ENCODE measurements around the gene ZNF600.
A peak's percentile ranks its signal among the peaks of the same experiment; 100 is the strongest.
"Not testable (repeated sequence)": the region's sequence is repeated elsewhere in the genome, so short reads cannot be mapped to it uniquely, and the experiment has no call there.

The ZNF600 gene

GRCh38 chr19:52734331-52734892 is 52.2 kb downstream of the ZNF600 start:
- Histone ChIP-seq H3K36me3 (ENCODE audit: insufficient read depth, low read length) (peaks cover 25% of the 10 kb centered on the region), H3K79me2 (ENCODE audit: insufficient read depth, low read length) (no peaks in the 10 kb centered on the region), H3K4me3 (ENCODE audit: low read depth, low read length, poor library complexity, severe bottlenecking) (peak overlapping the region; percentile 78), H4K20me1 (ENCODE audit: insufficient read depth, low read length) (no peaks in the 10 kb centered on the region), H3F3A (ENCODE audit: insufficient read depth, low read length) (no peaks in the 10 kb centered on the region), H3K4me1 (ENCODE audit: insufficient read depth, low read length, severe bottlenecking) (peaks cover 13% of the 10 kb centered on the region), H3K9me3 (ENCODE audit: low read length) (no peaks in the 10 kb centered on the region), H3K27me3 (ENCODE audit: insufficient read depth, low read length) (no peaks in the 10 kb centered on the region), H3K4me2 (ENCODE audit: low read length) (peak overlapping the region; percentile 86), H3K27ac (ENCODE audit: low read depth, low read length, poor library complexity, severe bottlenecking) (peak overlapping the region; percentile 21), H3K9ac (ENCODE audit: low read length) (peak overlapping the region; percentile 70), H2AFZ (ENCODE audit: low read length) (no peak overlapping the region), H3K9me2 (ENCODE audit: low read depth, low read length) (no peaks in the 10 kb centered on the region)
- no peak for TF ChIP-seq EZH2 (IDR thresholded peaks at IDR 0.05; ENCODE audit: borderline replicate concordance, low read length)
- no peak for TF ChIP-seq CTCF (IDR thresholded peaks at IDR 0.05; ENCODE audit: low read length)

GRCh38 chr19:52726051-52726450 is 60.5 kb downstream of the ZNF600 start:
- H3K4me1 ChIP-seq (ENCODE audit: insufficient read depth, low read length, severe bottlenecking); H3K27me3 ChIP-seq (ENCODE audit: insufficient read depth, low read length); H4K20me1 ChIP-seq (ENCODE audit: insufficient read depth, low read length); H3K4me2 ChIP-seq (ENCODE audit: low read length); H3K9me2 ChIP-seq (ENCODE audit: low read depth, low read length); H3K27ac ChIP-seq (ENCODE audit: low read depth, low read length, poor library complexity, severe bottlenecking); H3K79me2 ChIP-seq (ENCODE audit: insufficient read depth, low read length); H3K9me3 ChIP-seq (ENCODE audit: low read length); H3K9ac ChIP-seq (ENCODE audit: low read length); H2AFZ ChIP-seq (ENCODE audit: low read length); H3F3A ChIP-seq (ENCODE audit: insufficient read depth, low read length); H3K4me3 ChIP-seq (ENCODE audit: low read depth, low read length, poor library complexity, severe bottlenecking): not testable (repeated sequence)
- H3K36me3 ChIP-seq (ENCODE audit: insufficient read depth, low read length) = peaks cover 71% of the 10 kb centered on the region

- no peak overlapping the region for H3K27ac ChIP-seq (ENCODE audit: low read depth, low read length, poor library complexity, severe bottlenecking)
- H3F3A ChIP-seq (ENCODE audit: insufficient read depth, low read length) = no peaks in the 10 kb centered on the region
- no peaks in the 10 kb centered on the region for H3K9me3 ChIP-seq (ENCODE audit: low read length)
- peaks cover 74% of the 10 kb centered on the region for H3K36me3 ChIP-seq (ENCODE audit: insufficient read depth, low read length)
- no peak overlapping the region for H3K4me2 ChIP-seq (ENCODE audit: low read length)
- H3K4me3 ChIP-seq (ENCODE audit: low read depth, low read length, poor library complexity, severe bottlenecking) = no peak overlapping the region
- H3K9ac ChIP-seq (ENCODE audit: low read length) = no peak overlapping the region
- TF ChIP-seq CTCF (IDR thresholded peaks at IDR 0.05; ENCODE audit: low read length) (no peak), EZH2 (IDR thresholded peaks at IDR 0.05; ENCODE audit: borderline replicate concordance, low read length) (no peak)
- H3K79me2 ChIP-seq (ENCODE audit: insufficient read depth, low read length) = no peaks in the 10 kb centered on the region
- H2AFZ ChIP-seq (ENCODE audit: low read length) = no peak overlapping the region
- H4K20me1 ChIP-seq (ENCODE audit: insufficient read depth, low read length) = no peaks in the 10 kb centered on the region
- H3K4me1 ChIP-seq (ENCODE audit: insufficient read depth, low read length, severe bottlenecking) = no peaks in the 10 kb centered on the region
- no peaks in the 10 kb centered on the region for H3K27me3 ChIP-seq (ENCODE audit: insufficient read depth, low read length)
- H3K9me2 ChIP-seq (ENCODE audit: low read depth, low read length) = no peaks in the 10 kb centered on the region
These were observed 61.0 kb downstream of the ZNF600 start for GRCh38 chr19:52725528-52725961.

All from OCI-LY1 (cell line).